Stimulated activated CD4-positive, alpha-beta T cell treated with anti-CD3 and anti-CD28 coated beads, Interleukin-12 subunit alpha, Interleukin-12 subunit beta, amount 100 ng/mL, for 4 hours (primary cell): ENCODE measurements around the gene C1orf167.

Experiments used
- DNase-seq: peaks from one replicate; pipeline ENCODE4 v3.0.0-alpha.2; 2020

Gene C1orf167

GRCh38 chr1:11761988-11762406 lies at the start of gene C1orf167:
Gene C1orf167 (plus strand): TSS chr1:11762193. CDS start chr1:11764401, 2,208 bp downstream.
- DNase-seq, result peak; percentile 34

GRCh38 chr1:11712285-11712684 lies 49.7 kb upstream of the C1orf167 start:
- DNase-seq, result no peak

- no peak for DNase-seq
These were observed 48.9 kb upstream of the C1orf167 start for GRCh38 chr1:11713095-11713494.

- no peak for DNase-seq
These were observed 47.0 kb upstream of the C1orf167 start for GRCh38 chr1:11714831-11715575.

GRCh38 chr1:11719313-11720032 lies 42.5 kb upstream of the C1orf167 start:
- DNase-seq, result peak; percentile 86

- DNase-seq, result no peak
These were observed 42.0 kb upstream of the C1orf167 start for GRCh38 chr1:11720033-11720376.

GRCh38 chr1:11720525-11720924 lies 41.5 kb upstream of the C1orf167 start:
- DNase-seq, result no peak

- DNase-seq, result no peak
These were observed 40.7 kb upstream of the C1orf167 start for GRCh38 chr1:11721311-11721710.

GRCh38 chr1:11722538-11722937 lies 39.5 kb upstream of the C1orf167 start:
- no peak for DNase-seq

- no peak for DNase-seq
These were observed 36.4 kb upstream of the C1orf167 start for GRCh38 chr1:11725616-11726015.

- no peak for DNase-seq
These were observed 34.9 kb upstream of the C1orf167 start for GRCh38 chr1:11727119-11727518.

- no peak for DNase-seq
These were observed 33.7 kb upstream of the C1orf167 start for GRCh38 chr1:11728126-11728806.

GRCh38 chr1:11729155-11729497 lies 32.9 kb upstream of the C1orf167 start:
- DNase-seq, result no peak

GRCh38 chr1:11729498-11730428 lies 32.2 kb upstream of the C1orf167 start:
- no peak for DNase-seq

GRCh38 chr1:11730429-11730891 lies 31.5 kb upstream of the C1orf167 start:
- no peak for DNase-seq

- DNase-seq, result no peak
These were observed 30.2 kb upstream of the C1orf167 start for GRCh38 chr1:11731691-11732283.

GRCh38 chr1:11733306-11733705 lies 28.7 kb upstream of the C1orf167 start:
- no peak for DNase-seq

GRCh38 chr1:11735531-11735853 lies 26.5 kb upstream of the C1orf167 start:
- DNase-seq, result no peak

- DNase-seq, result peak; percentile 86
These were observed 25.9 kb upstream of the C1orf167 start, which contains the start of gene AGTRAP for GRCh38 chr1:11735854-11736745. Gene AGTRAP (plus strand): TSS chr1:11736136. CDS start chr1:11736209, 73 bp downstream.

GRCh38 chr1:11736746-11737639 lies 25.0 kb upstream of the C1orf167 start:
- peak; percentile 34 for DNase-seq
